G401 (cell line): ENCODE data around the gene DBI. TPM values are rescaled to one million over a fixed set of nuclear protein-coding genes. Genes with fewer than 3 reads are reported as not detected.

Source experiments
- total RNA-seq: library from RNA; depleted of rRNA; stranded (reverse); fragments of >200 nt; shearing (Covaris generic); gene quantifications from 2 replicates; pipeline ENCODE4 v1.2.3, GENCODE V29; 2014; rRNA removed

Gene DBI
- total RNA-seq, 1 experiment from 2014 or later, result 73.3 TPM

Other genes starting within 250 kb of the DBI start
- not detected in 2 replicates for gene C1QL2, start 208.2 kb upstream of the DBI start, total RNA-seq
- 3.3 and 6.0 TPM in 2 replicates for gene STEAP3, start 143.1 kb upstream of the DBI start, total RNA-seq
- gene C2orf76, start 143 bp upstream of the DBI start, total RNA-seq, result 18.6 and 20.9 TPM in 2 replicates
- gene TMEM37, start 64.9 kb downstream of the DBI start, total RNA-seq, result 0.37 and 3.1 TPM in 2 replicates
- not detected in 2 replicates for gene SCTR, start 157.5 kb downstream of the DBI start, total RNA-seq
- 0.74 and 2.7 TPM in 2 replicates for gene CFAP221, start 177.5 kb downstream of the DBI start, total RNA-seq